HG03520 (cell line): Measurements from ENCODE around the gene ADARB2.

Experiments
- ATAC-seq: cut with Tn5 transposase; IDR thresholded peaks from one replicate; pipeline ENCODE4 v1.9.1; 2021; ENCODE audit warnings: mild to moderate bottlenecking, moderate library complexity; ENCODE audit not compliant: unreplicated experiment

ADARB2 gene

GRCh38 chr10:1687190-1687589 lies 50.1 kb downstream of the ADARB2 start:
- no peak for ATAC-seq

- ATAC-seq: no peak
Measured at GRCh38 chr10:1686491-1686749, 50.9 kb downstream of the ADARB2 start.

- no peak for ATAC-seq
Measured at GRCh38 chr10:1685699-1686490, 51.4 kb downstream of the ADARB2 start.

GRCh38 chr10:1684991-1685390 lies 52.3 kb downstream of the ADARB2 start:
- ATAC-seq: no peak

GRCh38 chr10:1683649-1684048 lies 53.7 kb downstream of the ADARB2 start:
- no peak for ATAC-seq

- no peak for ATAC-seq
Measured at GRCh38 chr10:1679821-1680650, 57.3 kb downstream of the ADARB2 start.

- ATAC-seq: no peak
Measured at GRCh38 chr10:1678084-1678483, 59.2 kb downstream of the ADARB2 start.

GRCh38 chr10:1677307-1677939 lies 59.9 kb downstream of the ADARB2 start:
- ATAC-seq: no peak

- peak; percentile 48 for ATAC-seq
Measured at GRCh38 chr10:1674501-1674900, 62.8 kb downstream of the ADARB2 start.

GRCh38 chr10:1673568-1674345 lies 63.6 kb downstream of the ADARB2 start:
- no peak for ATAC-seq

GRCh38 chr10:1672001-1672781 lies 65.1 kb downstream of the ADARB2 start:
- no peak for ATAC-seq

- ATAC-seq: no peak
Measured at GRCh38 chr10:1671366-1672000, 65.8 kb downstream of the ADARB2 start.

GRCh38 chr10:1670541-1671365 lies 66.6 kb downstream of the ADARB2 start:
- ATAC-seq: no peak

- ATAC-seq: no peak
Measured at GRCh38 chr10:1669433-1669832, 67.9 kb downstream of the ADARB2 start.

GRCh38 chr10:1668399-1668798 lies 68.9 kb downstream of the ADARB2 start:
- ATAC-seq: no peak

- no peak for ATAC-seq
Measured at GRCh38 chr10:1667392-1667791, 69.9 kb downstream of the ADARB2 start.

- no peak for ATAC-seq
Measured at GRCh38 chr10:1666147-1666546, 71.2 kb downstream of the ADARB2 start.

- ATAC-seq: no peak
Measured at GRCh38 chr10:1665681-1666080, 71.6 kb downstream of the ADARB2 start.

- no peak for ATAC-seq
Measured at GRCh38 chr10:1665021-1665661, 72.2 kb downstream of the ADARB2 start.
